Skeletal muscle tissue (tissue), 4 donors: ENCODE measurements around the gene AARSD1. TPM values are rescaled to one million over a fixed set of nuclear protein-coding genes. Genes with fewer than 3 reads are reported as not detected.
"Not testable (repeated sequence)": the region's sequence is repeated elsewhere in the genome, so short reads cannot be mapped to it uniquely, and the experiment has no call there.

ENCODE experiments used
- H3K27ac ChIP-seq: one replicate; pipeline ENCODE4 v1.7.0; 2013; ENCODE audit warnings: mild to moderate bottlenecking, low read depth, low read length, inconsistent platforms
- H3K27me3 ChIP-seq, 3 donors: one replicate each; pipeline ENCODE4 v1.7.0; 2013; ENCODE audit warnings: low read length in 3 of 3; ENCODE audit not compliant: control insufficient read depth in 3 of 3, insufficient read depth in 3 of 3
- H3K36me3 ChIP-seq, 3 donors: one replicate each; pipeline ENCODE4 v1.7.0; 2013; ENCODE audit warnings: low read length in 3 of 3; ENCODE audit not compliant: control insufficient read depth in 3 of 3, insufficient read depth in 3 of 3
- H3K4me1 ChIP-seq, 3 donors: one replicate each; pipeline ENCODE4 v1.7.0; 2013; ENCODE audit warnings: low read length in 3 of 3, mild to moderate bottlenecking in 3 of 3; ENCODE audit not compliant: control insufficient read depth in 3 of 3, insufficient read depth in 3 of 3
- H3K4me3 ChIP-seq, 3 donors: one replicate each; pipeline ENCODE4 v1.7.0; 2013; ENCODE audit warnings: low read length in 3 of 3
- H3K9ac ChIP-seq, 3 donors: one replicate each; pipeline ENCODE4 v1.7.0; 2013; ENCODE audit warnings: low read length in 3 of 3, mild to moderate bottlenecking in 3 of 3, moderate library complexity in 2 of 3, low read depth in 1 of 3
- H3K9me3 ChIP-seq, 3 donors: one replicate each; pipeline ENCODE4 v1.7.0; 2013; ENCODE audit warnings: low read length in 3 of 3; ENCODE audit not compliant: control insufficient read depth in 3 of 3
- total RNA-seq: library from RNA; depleted of rRNA; stranded (reverse); fragments of >200 nt; gene quantifications from one replicate; pipeline ENCODE4 v1.2.3, GENCODE V29; 2014
- donor health status: Osteomylitis.

Gene AARSD1
- total RNA-seq, 1 donor from 2014 or later = 31.8 TPM

- Histone ChIP-seq H3K4me1 (peaks cover 9 to 18% (median 12%) of the 10 kb centered on the region in 3 donors), H3K36me3 (peaks cover 29 to 37% (median 31%) of the 10 kb centered on the region in 3 donors), H3K27me3 (no peaks in the 10 kb centered on the region), H3K4me3 (peak within 1 kb of the TSS; percentile 90 to 98 (median 97)), H3K27ac (peak within 1 kb of the TSS; percentile 90), H3K9ac (peak within 1 kb of the TSS; percentile 97 to 100 (median 98)), H3K9me3 (no peaks in the 10 kb centered on the region)
Measured at GRCh38 chr17:42997984-42998938, 34.0 kb upstream of the AARSD1 start, which contains the start of gene RPL27. RPL27 (plus strand) TSS chr17:42998419; CDS start chr17:42998751, 332 bp downstream.

DNA sequence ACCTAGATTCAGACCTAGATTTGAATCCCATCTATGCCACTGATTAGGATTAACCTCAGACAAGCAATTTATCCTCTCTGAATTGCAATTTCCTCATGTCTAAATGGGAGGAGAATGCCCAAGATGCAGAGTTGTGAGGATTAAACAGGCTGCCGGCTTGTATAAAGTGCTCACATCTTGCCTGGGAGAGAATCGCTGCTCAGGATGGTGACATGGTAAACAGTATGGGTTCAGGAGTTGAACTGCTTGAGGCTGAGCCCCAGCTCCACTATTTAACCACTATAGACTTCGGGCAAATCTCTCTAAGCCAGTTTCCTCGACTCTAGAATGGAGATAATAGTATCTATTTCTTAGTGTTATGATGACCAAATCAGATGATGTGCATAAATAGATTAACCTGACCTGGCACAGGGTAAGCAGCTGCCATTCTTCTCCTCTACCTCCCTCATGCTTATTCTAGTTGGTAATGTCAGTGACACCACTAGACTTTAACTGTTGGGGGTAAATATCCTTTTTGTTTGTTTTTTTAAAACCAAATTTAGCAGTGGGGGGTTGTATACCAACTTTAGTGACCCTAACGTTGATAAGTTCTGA is 33.2 kb upstream of the AARSD1 start:
- Histone ChIP-seq H3K4me1 (peaks cover 9 to 18% (median 12%) of the 10 kb centered on the region in 3 donors), H3K36me3 (peaks cover 30 to 35% (median 33%) of the 10 kb centered on the region in 3 donors), H3K27me3 (no peaks in the 10 kb centered on the region), H3K27ac (peak overlapping the region; percentile 87), H3K9me3 (no peaks in the 10 kb centered on the region), H3K9ac (peak overlapping the region; percentile 52 to 74 (median 72)), H3K4me3 (peak overlapping the region; percentile 49 to 90 (median 52))

DNA sequence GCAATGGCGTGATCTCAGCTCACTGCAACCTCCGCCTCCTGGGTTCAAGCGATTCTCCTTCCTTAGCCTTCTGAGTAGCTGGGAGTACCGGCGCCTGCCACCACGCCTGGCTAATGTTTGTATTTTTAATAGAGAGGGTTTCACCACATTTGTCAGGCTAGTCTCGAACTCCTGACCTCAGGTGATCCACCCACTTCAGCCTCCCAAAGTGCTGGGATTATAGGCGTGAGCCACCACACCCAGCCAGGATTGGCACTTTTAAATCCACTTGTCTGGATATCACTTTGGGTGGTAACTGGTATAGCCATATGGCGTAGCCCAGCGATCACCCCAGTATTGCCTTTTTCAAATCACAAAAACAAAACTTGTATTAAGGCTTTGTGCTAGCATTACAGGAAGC is 29.7 kb upstream of the AARSD1 start:
- not testable (repeated sequence) for H3K4me3 ChIP-seq, H3K27me3 ChIP-seq
- peaks cover 33 to 40% (median 40%) of the 10 kb centered on the region in 3 donors for H3K36me3 ChIP-seq

GRCh38 chr17:42992872-42993271 is 28.6 kb upstream of the AARSD1 start:
- Histone ChIP-seq H3K4me1 (no peaks in the 10 kb centered on the region), H3K36me3 (peaks cover 31 to 49% (median 45%) of the 10 kb centered on the region in 3 donors), H3K9ac (no peak overlapping the region), H3K27me3 (no peaks in the 10 kb centered on the region), H3K4me3 (no peak overlapping the region), H3K27ac (no peak overlapping the region), H3K9me3 (no peaks in the 10 kb centered on the region)

More for the DNA sequence above, 29.7 kb upstream of the AARSD1 start:
- not testable (repeated sequence) for H3K4me1 ChIP-seq, H3K9me3 ChIP-seq, H3K9ac ChIP-seq, H3K27ac ChIP-seq

- Histone ChIP-seq H3K4me3 (no peak overlapping the region), H3K27ac (no peak overlapping the region), H3K4me1 (no peaks in the 10 kb centered on the region), H3K36me3 (peaks cover 39 to 61% (median 54%) of the 10 kb centered on the region in 3 donors), H3K27me3 (no peaks in the 10 kb centered on the region), H3K9me3 (no peaks in the 10 kb centered on the region), H3K9ac (no peak overlapping the region)
Measured at GRCh38 chr17:42991471-42991870, 27.2 kb upstream of the AARSD1 start.

- H3K9me3 ChIP-seq = no peaks in the 10 kb centered on the region
- no peaks in the 10 kb centered on the region for H3K27me3 ChIP-seq
- no peak overlapping the region for H3K4me3 ChIP-seq
- peaks cover 39 to 69% (median 62%) of the 10 kb centered on the region in 3 donors for H3K36me3 ChIP-seq
- no peaks in the 10 kb centered on the region for H3K4me1 ChIP-seq
- no peak overlapping the region for H3K27ac ChIP-seq
- no peak overlapping the region for H3K9ac ChIP-seq
Measured at GRCh38 chr17:42989726-42990652, 25.7 kb upstream of the AARSD1 start.

- H3K4me3 ChIP-seq = no peak overlapping the region
- H3K9ac ChIP-seq = no peak overlapping the region
- no peak overlapping the region for H3K27ac ChIP-seq
- no peaks in the 10 kb centered on the region for H3K9me3 ChIP-seq
- peaks cover 39 to 66% (median 64%) of the 10 kb centered on the region in 3 donors for H3K36me3 ChIP-seq
- H3K27me3 ChIP-seq = no peaks in the 10 kb centered on the region
- H3K4me1 ChIP-seq = no peaks in the 10 kb centered on the region
Measured at GRCh38 chr17:42989141-42989540, 24.9 kb upstream of the AARSD1 start.

GRCh38 chr17:42985225-42985624 is 21.0 kb upstream of the AARSD1 start:
- Histone ChIP-seq H3K4me1 (peaks cover 13 to 16% (median 13%) of the 10 kb centered on the region in 3 donors), H3K9me3 (no peaks in the 10 kb centered on the region), H3K36me3 (peaks cover 20 to 43% (median 38%) of the 10 kb centered on the region in 3 donors), H3K27me3 (no peaks in the 10 kb centered on the region), H3K4me3 (no peak overlapping the region), H3K27ac (no peak overlapping the region), H3K9ac (no peak overlapping the region)

DNA sequence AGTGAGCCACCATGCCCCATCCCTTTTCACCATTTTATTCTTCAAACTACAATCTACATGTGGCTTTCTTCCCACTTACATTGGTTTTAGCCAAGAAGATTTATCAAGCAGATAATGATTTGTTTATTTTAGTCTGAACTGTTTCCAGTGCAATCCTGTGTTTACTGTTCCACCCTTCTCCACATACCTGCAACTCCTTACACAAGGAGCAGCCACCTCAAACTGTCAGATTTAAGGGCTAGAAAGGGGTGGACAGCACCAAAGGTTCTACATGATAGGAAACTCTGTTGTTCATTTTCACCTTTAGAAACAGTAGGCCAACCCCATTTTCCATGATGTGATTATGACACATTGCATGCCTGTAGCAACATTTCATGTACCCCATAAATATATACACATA is 18.0 kb upstream of the AARSD1 start:
- H3K27me3 ChIP-seq = no peaks in the 10 kb centered on the region
- no peak overlapping the region for H3K27ac ChIP-seq
- peaks cover 26 to 30% (median 27%) of the 10 kb centered on the region in 3 donors for H3K4me1 ChIP-seq
- no peak overlapping the region for H3K9ac ChIP-seq
- no peak overlapping the region for H3K4me3 ChIP-seq
- no peaks in the 10 kb centered on the region for H3K9me3 ChIP-seq
- peaks cover 3 to 17% (median 16%) of the 10 kb centered on the region in 3 donors for H3K36me3 ChIP-seq
